Vagina (tissue), 2 donors: ENCODE data around the gene IL1RAPL1. TPM values are rescaled to one million over a fixed set of nuclear protein-coding genes. Genes with fewer than 3 reads are reported as not detected.

Source experiments
- DNase-seq, 2 donors: peaks; one replicate each; pipeline ENCODE4 v3.0.0-alpha.2; 2017; ENCODE audit errors: extremely low spot score in 2 of 2
- H3K27ac ChIP-seq: fragments of 200-600 bp; sonication (generic); one replicate; pipeline ENCODE4 v1.5.1; 2019
- H3K27me3 ChIP-seq: fragments of 200-600 bp; sonication (generic); one replicate; pipeline ENCODE4 v1.5.1; 2019
- H3K36me3 ChIP-seq, 2 donors: fragments of 200-600 bp; sonication (generic); one replicate each; pipeline ENCODE4 v1.5.1; 2017 to 2019
- H3K4me1 ChIP-seq: fragments of 200-600 bp; sonication (generic); one replicate; pipeline ENCODE4 v1.5.1; 2019
- H3K4me3 ChIP-seq, 2 donors: fragments of 200-600 bp; sonication (generic); 1 replicate in 1 of 2; 2 replicates in 1 of 2; pipeline ENCODE4 v1.5.1; 2016 to 2019
- H3K9me3 ChIP-seq: fragments of 200-600 bp; sonication (generic); one replicate; pipeline ENCODE4 v1.5.1; 2019
- CTCF ChIP-seq, 3 experiments: fragments of 450-650 bp in 2 of 3; fragments of 200-600 bp in 1 of 3; sonication (generic) in 1 of 3; IDR thresholded peaks; one replicate each; pipeline ENCODE4 v1.5.1; 2017 to 2019; ENCODE audit warnings: antibody characterized with exemption in 3 of 3, mild to moderate bottlenecking in 2 of 3, moderate library complexity in 2 of 3
- POLR2A ChIP-seq, 2 donors: fragments of 450-650 bp; IDR thresholded peaks; one replicate each; pipeline ENCODE4 v1.6.1; 2017; ENCODE audit warnings: antibody characterized with exemption in 2 of 2, mild to moderate bottlenecking in 2 of 2, moderate library complexity in 2 of 2
- POLR2AphosphoS5 ChIP-seq, 2 donors: sonication (generic); formaldehyde crosslinking; IDR thresholded peaks; one replicate each; pipeline ENCODE4 v1.9.0; 2017; ENCODE audit warnings: antibody characterized with exemption in 2 of 2, mild to moderate bottlenecking in 2 of 2, low read depth in 1 of 2; ENCODE audit not compliant: insufficient read depth in 1 of 2
- intact Hi-C: fragments of 100-400 bp; cut with DNase I; formaldehyde crosslinking; loops from one replicate; pipeline ENCODE4 v1.15.1; 2023
- total RNA-seq: library from RNA; depleted of rRNA; stranded (reverse); fragments of >200 nt; gene quantifications from one replicate; pipeline ENCODE4 v1.2.3, GENCODE V29; 2016

IL1RAPL1 gene
- total RNA-seq, 1 donor from 2014 or later: not detected

- Histone ChIP-seq H3K27me3 (no peaks in the 10 kb centered on the region), H3K4me1 (no peaks in the 10 kb centered on the region), H3K9me3 (no peaks in the 10 kb centered on the region), H3K4me3 (no peak overlapping the region), H3K36me3 (no peaks in the 10 kb centered on the region), H3K27ac (no peak overlapping the region)
- no peak for DNase-seq
- no peak for TF ChIP-seq POLR2AphosphoS5 (IDR thresholded peaks at IDR 0.05; ENCODE audit: insufficient read depth in 1 of 2, low read depth in 1 of 2)
- intact Hi-C loops: no loop called here
These were observed 600.0 kb downstream of the IL1RAPL1 start for GRCh38 chrX:29187264-29187663.

DNA sequence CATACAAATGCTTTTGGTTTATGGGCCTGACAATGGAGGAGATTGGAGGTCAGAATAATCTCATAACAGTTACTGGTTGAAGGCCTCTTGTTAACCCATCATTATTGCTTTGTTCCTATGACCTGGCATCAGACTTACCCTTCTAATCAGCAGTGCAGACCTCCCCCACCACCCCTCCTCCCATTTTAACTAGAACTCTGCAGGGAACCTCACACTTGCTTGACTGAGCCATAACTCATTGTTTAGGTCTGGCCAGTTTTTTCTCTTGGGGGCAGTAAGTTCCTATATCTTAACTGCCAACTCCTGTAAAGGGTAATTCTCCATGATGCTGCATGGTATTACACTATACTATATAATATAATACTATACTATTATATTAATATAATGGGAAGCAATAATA is 609.3 kb downstream of the IL1RAPL1 start:
- DNase-seq: no peak
- no peaks in the 10 kb centered on the region for H3K9me3 ChIP-seq
- no peaks in the 10 kb centered on the region for H3K4me1 ChIP-seq
- H3K36me3 ChIP-seq: no peaks in the 10 kb centered on the region
- intact Hi-C loops: no loop called here
- no peaks in the 10 kb centered on the region for H3K27me3 ChIP-seq
- H3K4me3 ChIP-seq: no peak overlapping the region
- no peak overlapping the region for H3K27ac ChIP-seq
- TF ChIP-seq POLR2AphosphoS5 (IDR thresholded peaks at IDR 0.05; ENCODE audit: insufficient read depth in 1 of 2, low read depth in 1 of 2): no peak
- no peak for TF ChIP-seq CTCF (IDR thresholded peaks at IDR 0.05)
- TF ChIP-seq POLR2A (IDR thresholded peaks at IDR 0.05): no peak

GRCh38 chrX:29215251-29215650 is 628.0 kb downstream of the IL1RAPL1 start:
- intact Hi-C loops: no loop called here
- Histone ChIP-seq H3K36me3 (no peaks in the 10 kb centered on the region), H3K9me3 (no peaks in the 10 kb centered on the region), H3K4me3 (no peak overlapping the region), H3K27ac (no peak overlapping the region), H3K27me3 (no peaks in the 10 kb centered on the region), H3K4me1 (no peaks in the 10 kb centered on the region)
- TF ChIP-seq POLR2AphosphoS5 (IDR thresholded peaks at IDR 0.05; ENCODE audit: insufficient read depth in 1 of 2, low read depth in 1 of 2) (no peak), POLR2A (IDR thresholded peaks at IDR 0.05) (no peak), CTCF (IDR thresholded peaks at IDR 0.05) (no peak)
- no peak for DNase-seq

- Histone ChIP-seq H3K36me3 (no peaks in the 10 kb centered on the region), H3K9me3 (no peaks in the 10 kb centered on the region), H3K4me1 (no peaks in the 10 kb centered on the region), H3K27me3 (no peaks in the 10 kb centered on the region), H3K4me3 (no peak overlapping the region), H3K27ac (no peak overlapping the region)
- intact Hi-C loops: no loop called here
- no peak for DNase-seq
- TF ChIP-seq CTCF (IDR thresholded peaks at IDR 0.05) (no peak), POLR2A (IDR thresholded peaks at IDR 0.05) (no peak), POLR2AphosphoS5 (IDR thresholded peaks at IDR 0.05; ENCODE audit: insufficient read depth in 1 of 2, low read depth in 1 of 2) (no peak)
These were observed 638.4 kb downstream of the IL1RAPL1 start for GRCh38 chrX:29225670-29226069.

GRCh38 chrX:29229802-29230201 is 642.6 kb downstream of the IL1RAPL1 start:
- intact Hi-C loops: no loop called here
- Histone ChIP-seq H3K27ac (no peak overlapping the region), H3K27me3 (no peaks in the 10 kb centered on the region), H3K36me3 (no peaks in the 10 kb centered on the region), H3K4me3 (no peak overlapping the region), H3K4me1 (no peaks in the 10 kb centered on the region), H3K9me3 (no peaks in the 10 kb centered on the region)
- no peak for TF ChIP-seq CTCF (IDR thresholded peaks at IDR 0.05)
- TF ChIP-seq POLR2A (IDR thresholded peaks at IDR 0.05): no peak
- TF ChIP-seq POLR2AphosphoS5 (IDR thresholded peaks at IDR 0.05; ENCODE audit: insufficient read depth in 1 of 2, low read depth in 1 of 2): no peak
- DNase-seq: no peak

- no peak overlapping the region for H3K27ac ChIP-seq
- no peak overlapping the region for H3K4me3 ChIP-seq
- intact Hi-C loops: no loop called here
- DNase-seq: no peak
- no peaks in the 10 kb centered on the region for H3K9me3 ChIP-seq
- no peaks in the 10 kb centered on the region for H3K27me3 ChIP-seq
- TF ChIP-seq POLR2A (IDR thresholded peaks at IDR 0.05) (no peak), CTCF (IDR thresholded peaks at IDR 0.05) (no peak), POLR2AphosphoS5 (IDR thresholded peaks at IDR 0.05; ENCODE audit: insufficient read depth in 1 of 2, low read depth in 1 of 2) (no peak)
- no peaks in the 10 kb centered on the region for H3K4me1 ChIP-seq
- H3K36me3 ChIP-seq: no peaks in the 10 kb centered on the region
These were observed 644.6 kb downstream of the IL1RAPL1 start for GRCh38 chrX:29231800-29232199.
